ENCODE measurements around the gene KCNN3. TPM values are rescaled to one million over a fixed set of nuclear protein-coding genes. Genes with fewer than 3 reads are reported as not detected.

The KCNN3 gene
- total RNA-seq, 4 donors from 2014 or later, result 3.5 to 5.6 (median 4.4) TPM

DNA sequence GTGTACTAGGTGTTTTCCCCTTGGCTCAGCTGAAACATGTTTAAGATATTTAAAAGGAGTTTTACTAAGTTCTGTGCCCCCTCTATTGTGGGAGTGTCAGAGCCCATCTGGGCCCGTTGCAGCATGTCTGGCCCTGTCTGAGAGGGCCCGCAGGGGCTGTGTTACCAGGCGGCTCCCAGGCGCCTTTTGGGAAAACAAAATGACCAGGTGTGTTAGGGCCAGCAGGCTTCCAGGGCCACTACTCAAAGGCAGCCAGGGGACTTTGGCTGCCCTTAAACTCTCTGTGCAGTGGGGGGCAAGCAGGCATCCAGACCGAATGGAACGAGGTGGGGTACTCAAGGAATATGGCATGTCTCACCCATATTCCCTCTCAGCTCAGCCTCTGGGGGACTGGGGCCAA lies 111.7 kb downstream of the KCNN3 start:
- Histone ChIP-seq H3K4me1 (peaks cover 0 to 24% of the 10 kb centered on the region in 2 donors), H3K27me3 (no peaks in the 10 kb centered on the region), H3K4me3 (replicated peaks in 1 of 3) (no peak overlapping the region), H3K9me3 (no peaks in the 10 kb centered on the region), H3K27ac (no peak overlapping the region), H3K36me3 (no peaks in the 10 kb centered on the region)
- TF ChIP-seq POLR2A (IDR thresholded peaks at IDR 0.05), result no peak
- TF ChIP-seq, protein P1, sequence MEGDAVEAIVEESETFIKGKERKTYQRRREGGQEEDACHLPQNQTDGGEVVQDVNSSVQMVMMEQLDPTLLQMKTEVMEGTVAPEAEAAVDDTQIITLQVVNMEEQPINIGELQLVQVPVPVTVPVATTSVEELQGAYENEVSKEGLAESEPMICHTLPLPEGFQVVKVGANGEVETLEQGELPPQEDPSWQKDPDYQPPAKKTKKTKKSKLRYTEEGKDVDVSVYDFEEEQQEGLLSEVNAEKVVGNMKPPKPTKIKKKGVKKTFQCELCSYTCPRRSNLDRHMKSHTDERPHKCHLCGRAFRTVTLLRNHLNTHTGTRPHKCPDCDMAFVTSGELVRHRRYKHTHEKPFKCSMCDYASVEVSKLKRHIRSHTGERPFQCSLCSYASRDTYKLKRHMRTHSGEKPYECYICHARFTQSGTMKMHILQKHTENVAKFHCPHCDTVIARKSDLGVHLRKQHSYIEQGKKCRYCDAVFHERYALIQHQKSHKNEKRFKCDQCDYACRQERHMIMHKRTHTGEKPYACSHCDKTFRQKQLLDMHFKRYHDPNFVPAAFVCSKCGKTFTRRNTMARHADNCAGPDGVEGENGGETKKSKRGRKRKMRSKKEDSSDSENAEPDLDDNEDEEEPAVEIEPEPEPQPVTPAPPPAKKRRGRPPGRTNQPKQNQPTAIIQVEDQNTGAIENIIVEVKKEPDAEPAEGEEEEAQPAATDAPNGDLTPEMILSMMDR (IDR thresholded peaks at IDR 0.05), result no peak
- 96 to 98% methylated on average over 6 of the region's 6 CpGs for WGBS, 2 donors
- intact Hi-C loops (cut with DNase I), result loop anchor here (5.0 to 10.0 kb wide), 3 partner anchors 116 to 281 kb away; partner anchors contain the start of gene KCNN3
- no peak for DNase-seq

DNA sequence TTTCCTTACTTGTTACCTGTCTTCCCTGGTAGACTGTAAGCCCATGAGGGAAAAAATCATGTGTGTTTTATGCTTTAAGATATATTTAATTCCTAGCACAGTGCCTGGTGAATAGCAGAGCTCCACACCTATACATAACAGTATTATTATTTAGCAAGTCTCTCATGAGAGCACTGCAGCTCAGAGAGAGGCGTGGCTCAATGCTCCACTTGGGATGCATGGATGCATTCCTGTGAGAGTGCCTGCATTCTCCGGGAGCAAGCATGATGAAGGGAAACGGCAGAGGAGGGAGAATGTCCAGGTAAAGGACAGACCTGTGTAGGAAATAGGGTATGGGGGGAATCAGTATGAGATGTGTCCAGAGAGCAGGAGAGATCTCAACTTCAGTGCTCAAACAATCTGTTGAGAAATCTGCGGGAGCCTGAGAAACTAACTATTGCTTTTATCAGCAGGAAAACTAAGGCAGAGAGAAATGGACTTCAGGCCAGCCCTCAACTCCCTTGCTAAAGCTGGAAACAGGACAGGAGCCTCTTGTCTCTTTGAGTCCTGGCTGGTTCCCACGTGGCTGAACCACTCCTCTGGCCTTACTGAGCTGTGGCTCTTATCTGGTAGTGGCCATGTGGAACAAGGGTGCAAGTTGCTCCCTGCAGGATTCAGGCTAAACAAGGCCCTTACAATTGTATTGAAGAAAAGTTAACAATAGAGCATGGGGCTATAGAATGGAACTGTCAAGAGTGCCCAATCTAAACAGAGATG lies 113.1 kb downstream of the KCNN3 start:
- Histone ChIP-seq H3K9me3 (no peaks in the 10 kb centered on the region), H3K27me3 (no peaks in the 10 kb centered on the region), H3K36me3 (no peaks in the 10 kb centered on the region), H3K27ac (no peak overlapping the region), H3K4me1 (peaks cover 0 to 24% of the 10 kb centered on the region in 2 donors), H3K4me3 (replicated peaks in 1 of 3) (no peak overlapping the region)
- TF ChIP-seq, protein P1 (IDR thresholded peaks at IDR 0.05), result no peak
- TF ChIP-seq POLR2A (IDR thresholded peaks at IDR 0.05), result no peak
- DNase-seq, result peak; percentile 48 to 53
- WGBS, 2 donors, result 49 to 58% methylated on average over 5 of the region's 5 CpGs
- intact Hi-C loops (cut with DNase I), result loop anchor here (5.0 to 10.0 kb wide), 3 partner anchors 118 to 280 kb away; partner anchors contain the start of gene KCNN3

DNA sequence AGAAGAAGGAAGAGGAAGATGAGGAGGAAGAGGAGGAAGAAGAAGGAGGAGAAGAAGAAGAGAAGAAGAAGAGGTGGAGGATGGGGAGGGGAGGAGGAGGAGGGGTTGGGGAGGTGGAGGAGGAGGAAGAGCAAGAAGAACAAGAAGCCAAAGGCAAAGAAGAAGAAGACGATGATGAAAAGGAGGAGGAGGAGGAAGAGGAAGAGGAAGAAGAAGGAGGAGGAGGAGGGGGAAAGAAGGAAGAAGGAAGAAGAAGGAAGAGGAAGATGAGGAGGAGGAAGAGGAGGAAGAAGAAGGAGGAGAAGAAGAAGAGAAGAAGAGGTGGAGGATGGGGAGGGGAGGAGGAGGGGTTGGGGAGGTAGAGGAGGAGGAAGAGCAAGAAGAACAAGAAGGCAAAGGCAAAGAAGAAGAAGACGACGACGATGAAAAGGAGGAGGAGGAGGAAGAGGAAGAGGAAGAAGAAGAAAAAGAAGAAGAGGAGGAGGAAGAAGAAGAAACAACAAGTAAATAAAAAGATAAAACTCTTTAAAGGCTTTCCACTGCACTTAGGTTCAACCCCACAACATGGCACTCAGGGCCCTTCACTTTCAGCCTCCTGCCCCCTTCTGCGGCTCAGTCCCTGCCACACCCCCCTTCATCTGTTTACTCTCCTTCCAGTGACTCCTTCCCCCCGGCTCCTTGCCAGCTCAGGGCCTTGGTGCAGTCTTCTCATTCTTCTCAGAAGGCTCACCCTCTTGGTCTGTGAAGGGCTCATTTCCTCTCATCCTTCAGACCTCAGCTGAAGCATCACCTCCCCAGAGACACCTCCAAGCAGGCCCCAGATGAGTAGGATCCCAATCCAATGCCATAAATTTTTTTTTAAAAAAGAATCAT lies 114.0 kb downstream of the KCNN3 start:
- peaks cover 0 to 24% of the 10 kb centered on the region in 2 donors for H3K4me1 ChIP-seq
- WGBS, 2 donors, result 78% methylated on average over 6 of the region's 6 CpGs
- TF ChIP-seq, protein P1 (IDR thresholded peaks at IDR 0.05), result no peak
- no peak for TF ChIP-seq POLR2A (IDR thresholded peaks at IDR 0.05)
- intact Hi-C loops (cut with DNase I), result loop anchor here (5.0 to 10.0 kb wide), 3 partner anchors 119 to 279 kb away; partner anchors contain the start of gene KCNN3
- H3K27me3 ChIP-seq, result no peaks in the 10 kb centered on the region
- no peak overlapping the region for H3K4me3 ChIP-seq (replicated peaks in 1 of 3)
- H3K27ac ChIP-seq, result no peak overlapping the region
- no peaks in the 10 kb centered on the region for H3K36me3 ChIP-seq
- DNase-seq, result no peak
- no peaks in the 10 kb centered on the region for H3K9me3 ChIP-seq

DNA sequence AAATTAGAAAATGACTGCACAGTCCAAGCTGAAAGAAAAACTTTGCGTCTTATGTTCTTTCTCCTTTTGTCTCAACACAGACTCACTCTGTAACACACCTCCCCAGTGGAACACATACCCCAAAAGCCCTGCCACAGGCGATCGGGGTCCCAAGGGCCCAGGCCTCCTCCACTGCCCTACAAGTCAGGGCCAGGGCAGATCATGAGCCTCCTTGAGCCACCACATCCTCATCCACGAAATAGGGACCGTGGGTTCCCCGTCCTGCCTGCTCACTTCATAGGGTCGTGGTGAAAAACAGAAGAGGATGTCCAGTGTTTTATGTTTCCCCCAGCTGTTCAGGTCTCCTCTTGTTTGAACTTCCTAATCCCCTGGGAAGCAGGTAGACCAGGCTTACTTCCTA lies 116.7 kb downstream of the KCNN3 start:
- H3K9me3 ChIP-seq, result no peaks in the 10 kb centered on the region
- no peaks in the 10 kb centered on the region for H3K27me3 ChIP-seq
- intact Hi-C loops (cut with DNase I), result loop anchor here (10.0 kb wide), 1 partner anchor 121 kb away; the partner anchor contains the start of gene KCNN3
- H3K36me3 ChIP-seq, result no peaks in the 10 kb centered on the region
- DNase-seq, result no peak
- H3K27ac ChIP-seq, result no peak overlapping the region
- TF ChIP-seq, protein P1 (IDR thresholded peaks at IDR 0.05), result no peak
- TF ChIP-seq POLR2A (IDR thresholded peaks at IDR 0.05), result no peak
- WGBS, 2 donors, result 87 to 92% methylated on average over 7 of the region's 7 CpGs
- peaks cover 0 to 9% of the 10 kb centered on the region in 2 donors for H3K4me1 ChIP-seq
- H3K4me3 ChIP-seq (replicated peaks in 1 of 3), result no peak overlapping the region
